GM12872 (cell line): ENCODE data around the gene MRPS12.

Experiments used
- CTCF ChIP-seq: IDR thresholded peaks from 3 replicates; pipeline ENCODE4 v1.5.1; 2011; ENCODE audit warnings: low read depth, mild to moderate bottlenecking, low read length, moderate library complexity; ENCODE audit not compliant: insufficient read depth

The MRPS12 gene

DNA sequence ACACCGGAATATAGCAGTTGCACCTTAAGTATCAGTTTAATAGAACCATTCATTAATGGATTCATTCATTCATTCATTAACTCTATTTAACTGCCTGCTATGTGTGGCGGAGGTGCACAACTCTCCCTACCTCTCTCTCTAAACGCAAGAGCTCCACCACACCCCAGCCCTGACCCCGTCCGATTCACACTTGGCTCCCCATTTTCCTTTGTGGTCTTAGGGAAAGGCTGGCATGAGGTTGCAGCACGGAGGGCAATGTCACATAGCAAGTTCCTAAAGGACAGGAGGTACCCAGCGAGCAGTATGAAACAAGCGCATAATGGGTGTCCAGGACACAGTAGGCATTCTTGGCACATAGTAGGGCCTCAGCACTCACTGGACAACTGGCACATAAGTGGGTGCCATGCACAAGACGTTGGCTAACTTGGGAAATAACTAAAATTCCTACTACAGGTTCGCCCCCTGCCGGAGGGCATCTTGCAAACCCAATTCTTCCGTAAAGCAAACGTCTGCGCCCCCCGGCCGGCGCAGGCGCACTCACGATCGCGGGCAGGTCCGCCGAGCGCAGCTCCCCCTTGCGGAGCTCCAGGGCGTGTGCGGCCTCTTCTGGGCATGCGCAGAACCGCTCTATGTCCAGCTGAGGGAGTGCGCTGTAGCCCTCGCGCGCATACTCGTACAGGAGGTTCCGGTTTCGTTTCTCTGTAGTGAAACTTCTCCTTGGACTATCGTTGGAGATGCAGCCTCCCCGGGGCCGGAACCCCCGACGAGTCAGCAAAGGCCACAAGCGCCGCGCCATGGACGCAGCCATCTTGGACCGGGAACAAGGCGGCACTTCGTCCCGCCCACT lies 592 bp upstream of the MRPS12 start, which contains the start of gene SARS2:
TSS of gene SARS2 (minus strand) at position 835 of the 847 bp plus-strand sequence. CDS start at position 808, 27 bp downstream.
- TF ChIP-seq CTCF, result peak; percentile 98

- TF ChIP-seq CTCF, result no peak
These were observed 713 bp downstream of the MRPS12 start for GRCh38 chr19:38931521-38931793.

- peak; percentile 60 for TF ChIP-seq CTCF
These were observed 1.9 kb downstream of the MRPS12 start for GRCh38 chr19:38932425-38933179.

- no peak for TF ChIP-seq CTCF
These were observed 2.8 kb downstream of the MRPS12 start for GRCh38 chr19:38933544-38933943.

DNA sequence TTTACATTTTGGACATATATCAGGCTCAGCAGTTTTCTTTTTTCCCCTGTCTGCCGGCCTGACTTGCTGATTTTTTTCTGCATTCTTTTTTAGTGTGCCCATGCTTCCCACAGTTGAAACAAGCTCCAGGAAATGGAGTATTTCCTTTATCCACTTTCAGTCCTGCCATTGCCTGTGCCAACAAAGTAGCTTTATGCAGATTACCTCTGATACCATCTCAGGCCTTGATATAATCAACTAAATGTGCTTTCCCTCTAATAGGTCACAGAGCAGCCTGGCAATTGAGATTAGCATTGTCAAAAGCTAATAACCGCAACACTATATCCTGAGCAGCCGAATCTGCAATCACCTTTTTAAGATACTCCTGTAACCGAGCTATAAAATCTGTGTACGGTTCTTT lies 9.2 kb downstream of the MRPS12 start:
- no peak for TF ChIP-seq CTCF

DNA sequence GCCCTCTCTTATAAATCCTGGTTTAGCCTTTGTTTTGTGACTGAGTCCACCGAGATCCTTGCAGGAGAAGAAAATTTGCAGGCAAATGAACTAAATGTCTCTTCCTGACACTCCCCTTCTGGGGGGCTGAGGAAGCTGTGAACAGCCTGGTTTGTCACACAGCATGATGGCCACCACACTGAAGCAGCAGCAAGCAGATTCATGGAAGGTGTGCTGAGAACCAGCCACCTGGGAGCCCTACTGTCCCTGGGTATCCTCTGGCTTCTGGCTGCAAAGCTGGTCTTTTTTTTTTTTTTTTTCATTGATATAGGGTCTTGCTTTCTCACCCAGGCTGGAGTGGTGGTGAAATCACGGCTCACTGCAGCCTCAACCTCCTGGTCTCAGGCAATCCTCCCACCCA lies 11.2 kb downstream of the MRPS12 start:
- TF ChIP-seq CTCF, result no peak

- TF ChIP-seq CTCF, result no peak
These were observed 11.9 kb downstream of the MRPS12 start for GRCh38 chr19:38942471-38943181.
